WTC11 (cell line): ENCODE results near the gene NCOA1. TPM values are rescaled to one million over a fixed set of nuclear protein-coding genes. Genes with fewer than 3 reads are reported as not detected.

Experiments used
- ATAC-seq: fragments of 200-7000 bp; cut with Tn5 transposase; 2 replicates; pipeline ENCODE4 v1.10.0; 2021; ENCODE audit warnings: mild to moderate bottlenecking, moderate library complexity
- CTCF ChIA-PET: fragments of 300-600 bp; sonication (Branson Sonifier 250); formaldehyde crosslinking; loops from one replicate; lab custom pipeline; 2021; ENCODE audit warnings: antibody characterized with exemption; lab: Charles Lee
- POLR2A ChIA-PET: fragments of 350-600 bp; sonication (Branson Sonifier 250); formaldehyde crosslinking; loops from one replicate; lab custom pipeline; 2021; ENCODE audit warnings: antibody characterized with exemption; lab: Charles Lee
- DNase-seq: peaks from one replicate; pipeline ENCODE4 v3.0.0; 2021; ENCODE audit warnings: low spot score
- H3K27ac Mint-ChIP-seq: 2 replicates; pipeline ENCODE4 v1.8.0; 2021; ENCODE audit warnings: mixed read lengths
- H3K27me3 Mint-ChIP-seq: 2 replicates; pipeline ENCODE4 v1.8.0; 2021; ENCODE audit warnings: low read depth, mild to moderate bottlenecking, moderate library complexity, mixed read lengths
- H3K36me3 Mint-ChIP-seq: 2 replicates; pipeline ENCODE4 v1.8.0; 2021; ENCODE audit warnings: mixed read lengths
- H3K4me1 Mint-ChIP-seq: 2 replicates; pipeline ENCODE4 v1.8.0; 2022; ENCODE audit warnings: mixed read lengths
- H3K4me3 Mint-ChIP-seq: 2 replicates; pipeline ENCODE4 v1.8.0; 2021; ENCODE audit warnings: mild to moderate bottlenecking, moderate library complexity, mixed read lengths
- H3K9me3 Mint-ChIP-seq: 2 replicates; pipeline ENCODE4 v1.8.0; 2021; ENCODE audit warnings: mixed read lengths
- ATF1 ChIP-seq: sonication (generic); formaldehyde crosslinking; IDR thresholded peaks from 2 replicates; pipeline ENCODE4 v1.8.1; 2023; ENCODE audit warnings: mild to moderate bottlenecking, moderate library complexity, missing genetic modification reagents
- ATF2 ChIP-seq: sonication (generic); formaldehyde crosslinking; IDR thresholded peaks from 2 replicates; pipeline ENCODE4 v1.8.1; 2022; ENCODE audit warnings: low read depth, missing genetic modification reagents, borderline replicate concordance
- CDX4 ChIP-seq: fragments of 250-450 bp; sonication (Bioruptor Pico); IDR thresholded peaks from 2 replicates; pipeline ENCODE4 v1.9.0; 2021; ENCODE audit warnings: moderate library complexity, mild to moderate bottlenecking, inconsistent platforms, borderline replicate concordance
- E2F5 ChIP-seq: sonication (generic); formaldehyde crosslinking; IDR thresholded peaks from 2 replicates; pipeline ENCODE4 v1.8.1; 2022; ENCODE audit warnings: mild to moderate bottlenecking, moderate library complexity, missing genetic modification reagents
- FOXJ3 ChIP-seq: sonication (generic); formaldehyde crosslinking; IDR thresholded peaks from 2 replicates; pipeline ENCODE4 v1.9.0; 2021; ENCODE audit warnings: missing genetic modification reagents, mild to moderate bottlenecking, borderline replicate concordance
- IRF1 ChIP-seq: sonication (generic); formaldehyde crosslinking; IDR thresholded peaks from 2 replicates; pipeline ENCODE4 v1.8.0; 2023; ENCODE audit warnings: missing genetic modification reagents
- IRF2 ChIP-seq: sonication (generic); formaldehyde crosslinking; IDR thresholded peaks from 2 replicates; pipeline ENCODE4 v1.8.0; 2022; ENCODE audit warnings: low read depth, missing genetic modification reagents, borderline replicate concordance
- JUN ChIP-seq: sonication (generic); formaldehyde crosslinking; IDR thresholded peaks from 2 replicates; pipeline ENCODE4 v1.8.0; 2023; ENCODE audit warnings: mild to moderate bottlenecking, missing genetic modification reagents
- MAX ChIP-seq: sonication (generic); formaldehyde crosslinking; IDR thresholded peaks from 2 replicates; pipeline ENCODE4 v1.8.0; 2022; ENCODE audit warnings: mild to moderate bottlenecking, missing genetic modification reagents
- NFATC4 ChIP-seq: fragments of 250-450 bp; sonication (Bioruptor Pico); IDR thresholded peaks from 2 replicates; pipeline ENCODE4 v1.9.0; 2021; ENCODE audit warnings: mild to moderate bottlenecking
- NR3C1 ChIP-seq: sonication (generic); formaldehyde crosslinking; conservative IDR thresholded peaks from 2 replicates; pipeline ENCODE4 v1.8.1; 2023; ENCODE audit warnings: low read depth, mild to moderate bottlenecking, missing genetic modification reagents
- PRDM15 ChIP-seq: sonication (generic); formaldehyde crosslinking; IDR thresholded peaks from 2 replicates; pipeline ENCODE4 v1.8.0; 2022; ENCODE audit warnings: missing genetic modification reagents
- RELA ChIP-seq: sonication (generic); formaldehyde crosslinking; IDR thresholded peaks from 2 replicates; pipeline ENCODE4 v1.8.1; 2022; ENCODE audit warnings: missing genetic modification reagents, mild to moderate bottlenecking, borderline replicate concordance
- RORB ChIP-seq: fragments of 250-450 bp; sonication (Bioruptor Pico); IDR thresholded peaks from 2 replicates; pipeline ENCODE4 v1.9.0; 2021; ENCODE audit warnings: mild to moderate bottlenecking
- SMAD4 ChIP-seq: sonication (generic); formaldehyde crosslinking; IDR thresholded peaks from 2 replicates; pipeline ENCODE4 v1.8.0; 2022; ENCODE audit warnings: mild to moderate bottlenecking, missing genetic modification reagents
- USF1 ChIP-seq: sonication (generic); formaldehyde crosslinking; IDR thresholded peaks from 2 replicates; pipeline ENCODE4 v1.8.0; 2022; ENCODE audit warnings: mild to moderate bottlenecking, missing genetic modification reagents
- ZNF138 ChIP-seq: sonication (generic); formaldehyde crosslinking; conservative IDR thresholded peaks from 2 replicates; pipeline ENCODE4 v1.8.1; 2022; ENCODE audit warnings: mild to moderate bottlenecking, moderate library complexity, missing genetic modification reagents
- ZNF219 ChIP-seq: sonication (generic); formaldehyde crosslinking; IDR thresholded peaks from 2 replicates; pipeline ENCODE4 v1.8.0; 2023; ENCODE audit warnings: missing genetic modification reagents, mild to moderate bottlenecking, borderline replicate concordance
- ZNF512 ChIP-seq: sonication (generic); formaldehyde crosslinking; IDR thresholded peaks from 2 replicates; pipeline ENCODE4 v1.8.1; 2022; ENCODE audit warnings: missing genetic modification reagents, borderline replicate concordance
- total RNA-seq: library from RNA; stranded (reverse); gene quantifications from 3 replicates; pipeline ENCODE4 v1.2.3, GENCODE V29; 2021

Gene NCOA1
- total RNA-seq, 1 experiment from 2014 or later: 16.9 TPM

GRCh38 chr2:24818721-24819167 is 327.7 kb downstream of the NCOA1 start (continued):
- TF ChIP-seq ATF2 (CRISPR knock-in tag) (no peak), NFATC4 (CRISPR knock-in tag) (no peak), E2F5 (CRISPR knock-in tag) (no peak), JUN (CRISPR knock-in tag) (no peak)

- H3K4me3 Mint-ChIP-seq: no peak overlapping the region
- ATAC-seq: no peak
- H3K4me1 Mint-ChIP-seq: peaks cover 30% of the 10 kb centered on the region
- H3K27ac Mint-ChIP-seq: peak overlapping the region; percentile 57
- H3K27me3 Mint-ChIP-seq: no peaks in the 10 kb centered on the region
- ChIA-PET POLR2A (interaction anchor here (0.7 kb wide), 1 partner anchor 410 kb away, joined by 3 read pairs; no protein-coding TSS in a partner anchor), CTCF (interaction anchor here (0.6 to 1.9 kb wide), 3 partner anchors 8 to 227 kb away, joined by 3 to 5 read pairs (median 3); no protein-coding TSS in a partner anchor)
- no peaks in the 10 kb centered on the region for H3K9me3 Mint-ChIP-seq
- no peak for DNase-seq
- peaks cover 83% of the 10 kb centered on the region for H3K36me3 Mint-ChIP-seq
- no peak for TF ChIP-seq RORB (CRISPR knock-in tag)
- TF ChIP-seq PRDM15 (CRISPR knock-in tag): no peak
- TF ChIP-seq ZNF219 (CRISPR knock-in tag): no peak
- TF ChIP-seq CDX4 (CRISPR knock-in tag): no peak
- TF ChIP-seq RELA (CRISPR knock-in tag): no peak
- TF ChIP-seq NR3C1: no peak
- TF ChIP-seq USF1 (CRISPR knock-in tag): no peak
- TF ChIP-seq ZNF512 (CRISPR knock-in tag): no peak
- no peak for TF ChIP-seq FOXJ3 (CRISPR knock-in tag)
- no peak for TF ChIP-seq JUN (CRISPR knock-in tag)
- no peak for TF ChIP-seq MAX (CRISPR knock-in tag)
- TF ChIP-seq IRF1 (CRISPR knock-in tag): no peak
- no peak for TF ChIP-seq SMAD4 (CRISPR knock-in tag)
- no peak for TF ChIP-seq ATF1 (CRISPR knock-in tag)
- no peak for TF ChIP-seq IRF2 (CRISPR knock-in tag)
- no peak for TF ChIP-seq ZNF138 (CRISPR knock-in tag)
- no peak for TF ChIP-seq ATF2 (CRISPR knock-in tag)
Measured at GRCh38 chr2:24819442-24820174, 328.6 kb downstream of the NCOA1 start.
